Kidney epithelial cell (primary cell): Measurements from ENCODE around the gene MAPK8. TPM values are rescaled to one million over a fixed set of nuclear protein-coding genes. Genes with fewer than 3 reads are reported as not detected.

Experiments
- DNase-seq: peaks from one replicate; pipeline ENCODE4 v3.0.0-alpha.2; 2010; ENCODE audit warnings: low read depth
- H3K27me3 ChIP-seq: 2 replicates; pipeline ENCODE4 v1.6.0; 2011; ENCODE audit warnings: low read length; ENCODE audit not compliant: control insufficient read depth, insufficient read depth
- H3K36me3 ChIP-seq: 2 replicates; pipeline ENCODE4 v1.5.1; 2011; ENCODE audit warnings: low read length; ENCODE audit not compliant: control insufficient read depth, insufficient read depth
- H3K4me3 ChIP-seq: 2 replicates; pipeline ENCODE4 v1.5.1; 2011; ENCODE audit warnings: low read depth, mild to moderate bottlenecking, control low read depth, low read length
- CTCF ChIP-seq: IDR thresholded peaks from 2 replicates; pipeline ENCODE4 v1.5.1; 2011; ENCODE audit warnings: mild to moderate bottlenecking, moderate library complexity, low read length, control low read depth, inconsistent platforms; ENCODE audit not compliant: insufficient read depth, poor library complexity, severe bottlenecking
- total RNA-seq: library from RNA; depleted of rRNA; stranded (reverse); fragments of >200 nt; gene quantifications from 2 replicates; pipeline ENCODE4 v1.2.3, GENCODE V29; 2015

MAPK8 gene
- total RNA-seq, 1 donor from 2014 or later = 61.4 TPM

DNA sequence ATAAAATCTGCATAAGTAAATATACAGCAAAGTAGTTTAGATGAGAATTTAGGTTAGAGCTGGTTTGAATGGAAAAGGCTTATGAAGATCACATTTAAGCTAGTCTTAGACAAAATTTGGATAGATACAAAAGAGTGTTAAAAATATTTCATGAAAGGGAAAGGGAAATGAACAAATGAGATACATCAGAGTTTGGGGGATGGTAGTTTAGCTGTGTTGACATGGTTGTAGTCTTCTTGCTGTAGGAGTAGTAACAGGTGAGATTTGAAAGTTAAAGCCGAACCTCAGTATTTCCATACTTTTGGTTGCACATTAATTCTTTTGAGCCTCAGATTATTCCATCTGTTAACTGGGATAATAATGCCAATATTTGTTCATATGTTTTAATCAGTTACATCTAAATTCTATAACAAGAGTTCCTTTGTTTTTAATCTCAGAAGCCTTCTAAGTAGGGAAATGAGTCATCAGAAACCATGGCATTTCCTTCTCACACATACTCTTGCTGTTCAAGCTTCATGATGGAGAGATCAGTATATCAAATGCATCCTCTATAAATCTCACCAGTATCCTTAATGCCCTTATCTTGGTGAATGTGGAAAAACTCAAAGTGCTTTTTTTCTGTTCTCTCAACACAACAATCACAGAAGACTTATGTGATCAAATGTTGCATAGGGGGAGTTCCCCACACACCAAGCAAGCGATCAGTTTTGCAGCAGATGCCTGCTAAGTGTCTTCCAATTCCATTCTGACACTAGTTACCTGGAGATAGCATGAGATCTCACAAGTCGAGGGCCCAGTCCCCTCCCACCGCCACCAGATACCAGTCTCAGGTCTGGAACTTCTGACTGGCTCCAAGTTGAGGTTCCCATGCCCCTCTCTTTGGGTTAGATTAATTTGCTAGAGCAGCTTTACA is 84.7 kb downstream of the MAPK8 start:
- DNase-seq = peak; percentile 29
- Histone ChIP-seq H3K27me3 (no peaks in the 10 kb centered on the region), H3K4me3 (no peak overlapping the region)

DNA sequence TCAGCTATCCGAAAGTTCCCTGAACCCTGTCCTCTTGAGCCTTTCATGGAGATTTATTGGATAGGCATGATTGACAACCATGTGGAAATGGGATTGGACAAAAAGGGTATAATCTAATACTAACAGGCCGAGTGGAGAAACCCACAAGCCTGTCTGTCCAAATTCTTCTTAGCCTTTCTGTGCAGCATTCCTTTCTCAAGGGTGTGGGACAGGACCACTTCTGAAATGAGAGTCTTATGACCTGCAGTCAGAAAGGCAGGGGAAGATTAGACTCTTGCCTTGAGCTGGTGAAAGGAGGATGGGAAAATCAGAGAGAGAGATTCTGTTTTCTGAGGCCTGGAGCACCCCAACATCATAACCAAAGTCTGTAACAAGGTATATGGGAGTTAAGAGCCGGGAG is 85.5 kb downstream of the MAPK8 start:
- no peaks in the 10 kb centered on the region for H3K27me3 ChIP-seq
- no peak for TF ChIP-seq CTCF
- DNase-seq = no peak
- no peak overlapping the region for H3K4me3 ChIP-seq
- no peaks in the 10 kb centered on the region for H3K36me3 ChIP-seq

More for the DNA sequence above, 84.7 kb downstream of the MAPK8 start:
- TF ChIP-seq CTCF = no peak
- H3K36me3 ChIP-seq = no peaks in the 10 kb centered on the region

GRCh38 chr10:48398261-48398660 is 91.8 kb downstream of the MAPK8 start:
- Histone ChIP-seq H3K4me3 (no peak overlapping the region), H3K27me3 (no peaks in the 10 kb centered on the region), H3K36me3 (no peaks in the 10 kb centered on the region)
- DNase-seq = no peak
- no peak for TF ChIP-seq CTCF

- no peak for DNase-seq
- Histone ChIP-seq H3K4me3 (no peak overlapping the region), H3K36me3 (no peaks in the 10 kb centered on the region), H3K27me3 (no peaks in the 10 kb centered on the region)
- no peak for TF ChIP-seq CTCF
Observed at GRCh38 chr10:48399056-48399541, 92.6 kb downstream of the MAPK8 start.

DNA sequence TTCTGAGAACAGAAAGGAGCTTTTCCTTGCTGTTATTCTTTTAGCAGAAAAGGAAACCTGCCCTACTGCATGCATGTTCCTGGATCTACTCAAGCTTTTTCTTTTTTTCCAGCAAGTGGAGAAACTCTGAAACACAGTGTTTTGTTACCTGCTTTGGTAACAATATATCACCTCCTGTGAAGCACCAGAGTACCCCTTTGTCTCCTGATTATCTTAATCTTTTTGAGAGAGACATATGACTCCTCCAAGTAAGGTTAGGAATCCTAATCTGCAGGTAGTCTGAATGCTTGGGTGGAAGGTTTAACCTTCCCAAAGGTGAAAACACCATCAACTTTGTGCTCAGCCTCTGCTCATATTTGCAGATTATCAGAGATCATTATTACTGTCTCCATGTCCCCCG is 93.1 kb downstream of the MAPK8 start:
- H3K27me3 ChIP-seq = no peaks in the 10 kb centered on the region
- H3K4me3 ChIP-seq = no peak overlapping the region
- DNase-seq = no peak
- no peaks in the 10 kb centered on the region for H3K36me3 ChIP-seq
- no peak for TF ChIP-seq CTCF
